Immature natural killer cell (primary cell): Measurements from ENCODE around the gene IFRD1. TPM values are rescaled to one million over a fixed set of nuclear protein-coding genes. Genes with fewer than 3 reads are reported as not detected.
"Not testable (repeated sequence)": the region's sequence is repeated elsewhere in the genome, so short reads cannot be mapped to it uniquely, and the experiment has no call there.

Experiments used
- DNase-seq, 3 donors: peaks; one replicate each; pipeline ENCODE4 v3.0.0; 2022; ENCODE audit warnings: mixed read lengths in 1 of 3
- H3K27ac Mint-ChIP-seq, 6 donors: one replicate each; pipeline ENCODE4 v1.8.0; 2020; ENCODE audit warnings: mixed read lengths in 6 of 6, mild to moderate bottlenecking in 5 of 6, inconsistent platforms in 4 of 6, moderate library complexity in 3 of 6
- H3K27me3 Mint-ChIP-seq, 3 donors: one replicate each; pipeline ENCODE4 v1.8.0; 2020 to 2021; ENCODE audit warnings: low read depth in 3 of 3, mild to moderate bottlenecking in 3 of 3, mixed read lengths in 3 of 3, moderate library complexity in 3 of 3, inconsistent platforms in 1 of 3
- H3K36me3 Mint-ChIP-seq, 3 donors: one replicate each; pipeline ENCODE4 v1.8.0; 2020; ENCODE audit warnings: mixed read lengths in 3 of 3, inconsistent platforms in 2 of 3, mild to moderate bottlenecking in 2 of 3
- H3K4me1 Mint-ChIP-seq, 2 donors: one replicate each; pipeline ENCODE4 v1.8.0; 2020; ENCODE audit warnings: inconsistent platforms in 2 of 2, mild to moderate bottlenecking in 2 of 2, mixed read lengths in 2 of 2, moderate library complexity in 1 of 2
- H3K4me3 Mint-ChIP-seq, 5 donors: one replicate each; pipeline ENCODE4 v1.8.0; 2020; ENCODE audit warnings: mild to moderate bottlenecking in 5 of 5, mixed read lengths in 5 of 5, inconsistent platforms in 3 of 5, moderate library complexity in 3 of 5
- H3K9me3 Mint-ChIP-seq, 6 donors: one replicate each; pipeline ENCODE4 v1.8.0; 2020; ENCODE audit warnings: mild to moderate bottlenecking in 6 of 6, mixed read lengths in 6 of 6, inconsistent platforms in 4 of 6, moderate library complexity in 3 of 6
- polyA plus RNA-seq, 3 donors: library from polyadenylated mRNA; unstranded; fragments of 300-500 nt; fragmentation: Illumina TruSeq; gene quantifications; one replicate each; pipeline ENCODE4 v1.2.3, GENCODE V29; 2021

IFRD1 gene
- polyA plus RNA-seq, 3 donors from 2014 or later: 18.8 to 43.7 (median 21.8) TPM

DNA sequence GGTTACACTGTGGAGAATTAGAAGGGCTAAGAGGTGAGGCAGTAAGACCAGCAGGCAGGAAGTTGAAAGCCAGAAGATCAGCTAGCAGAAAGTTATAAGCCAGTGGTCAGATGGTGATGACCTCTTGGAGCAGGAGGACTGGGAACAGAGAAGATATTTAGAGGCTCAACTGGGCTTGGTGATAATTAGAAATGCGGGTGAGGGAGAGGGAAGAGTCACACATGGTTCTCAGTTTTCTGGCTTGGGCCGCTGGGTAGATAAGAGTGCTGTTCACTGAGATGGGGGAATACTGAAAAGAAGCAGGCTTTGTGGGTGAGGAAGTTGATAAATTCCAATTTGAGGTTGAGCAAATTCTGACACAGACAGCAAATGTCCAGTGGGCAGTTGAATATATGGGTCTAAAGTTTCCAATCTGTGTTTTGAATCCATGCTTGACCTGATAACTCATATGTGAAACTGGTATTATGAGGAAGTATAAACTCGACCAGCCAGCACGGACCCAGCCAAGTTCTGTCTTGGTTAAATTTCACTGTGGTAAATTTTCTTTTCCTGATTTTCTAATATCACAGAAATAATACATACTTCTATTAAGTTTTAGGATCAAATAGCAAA lies 53.2 kb downstream of the IFRD1 start:
- H3K4me1 Mint-ChIP-seq: no peaks in the 10 kb centered on the region
- H3K36me3 Mint-ChIP-seq: no peaks in the 10 kb centered on the region
- no peaks in the 10 kb centered on the region for H3K9me3 Mint-ChIP-seq
- no peak overlapping the region for H3K4me3 Mint-ChIP-seq
- no peak for DNase-seq
- H3K27me3 Mint-ChIP-seq: peaks cover 3 to 8% (median 3%) of the 10 kb centered on the region in 3 donors
- H3K27ac Mint-ChIP-seq: no peak overlapping the region

DNA sequence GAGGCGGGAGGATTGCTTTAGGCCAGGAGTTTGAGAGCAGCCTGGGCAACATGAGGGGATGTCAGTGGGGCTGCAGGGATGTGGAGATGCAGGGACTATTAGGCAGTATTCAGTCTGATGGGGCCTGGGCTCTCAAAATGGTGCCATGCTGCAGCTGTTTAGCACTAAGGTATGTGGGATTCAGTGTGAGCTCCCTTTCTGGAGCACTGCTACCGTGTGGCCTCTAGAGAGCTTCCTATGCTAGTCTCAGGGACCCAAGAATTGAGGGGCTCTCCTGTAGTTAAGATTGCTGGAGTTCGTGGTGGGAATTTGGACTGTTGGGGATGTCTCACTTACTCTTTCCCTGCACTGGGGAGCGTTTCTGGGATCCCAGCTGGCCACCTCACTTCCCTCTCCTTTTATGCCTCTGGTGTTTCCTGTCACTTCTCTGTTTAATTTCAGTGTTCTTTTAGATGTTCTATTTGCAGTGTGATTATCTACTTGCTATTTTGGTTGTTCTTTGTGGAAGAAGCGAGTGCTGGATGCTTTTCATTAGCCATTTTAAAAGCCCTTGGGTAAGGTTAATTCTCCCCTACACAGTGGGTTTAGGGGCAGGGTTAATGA lies 53.9 kb downstream of the IFRD1 start:
- DNase-seq: no peak
- Mint-ChIP-seq H3K4me3 (no peak overlapping the region), H3K36me3 (no peaks in the 10 kb centered on the region), H3K4me1 (no peaks in the 10 kb centered on the region), H3K9me3 (no peaks in the 10 kb centered on the region), H3K27ac (no peak overlapping the region), H3K27me3 (peaks cover 1 to 8% (median 3%) of the 10 kb centered on the region in 3 donors)

DNA sequence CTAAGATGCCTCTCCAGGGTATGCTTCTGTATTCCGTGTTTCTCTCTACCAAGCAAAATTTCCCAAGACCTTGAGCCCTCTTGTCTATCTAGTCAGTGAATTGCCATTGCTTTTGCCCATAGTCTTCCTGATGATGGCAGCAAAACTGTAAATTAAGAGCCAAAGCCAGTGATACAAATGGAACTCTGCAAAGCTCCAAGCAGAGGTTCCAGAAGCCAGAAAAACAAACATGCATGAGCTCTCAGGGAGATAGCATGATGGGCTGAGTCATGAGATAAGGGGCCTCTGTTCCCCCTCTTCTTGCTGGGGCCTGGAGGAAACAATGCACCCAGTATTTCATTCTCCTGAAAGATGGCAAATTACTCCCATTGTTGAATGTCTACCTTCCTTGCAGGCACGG lies 55.2 kb downstream of the IFRD1 start:
- Mint-ChIP-seq H3K27me3 (peaks cover 0 to 8% (median 2%) of the 10 kb centered on the region in 3 donors), H3K4me1 (no peaks in the 10 kb centered on the region), H3K4me3 (no peak overlapping the region), H3K36me3 (no peaks in the 10 kb centered on the region), H3K9me3 (no peaks in the 10 kb centered on the region), H3K27ac (no peak overlapping the region)
- DNase-seq: no peak

DNA sequence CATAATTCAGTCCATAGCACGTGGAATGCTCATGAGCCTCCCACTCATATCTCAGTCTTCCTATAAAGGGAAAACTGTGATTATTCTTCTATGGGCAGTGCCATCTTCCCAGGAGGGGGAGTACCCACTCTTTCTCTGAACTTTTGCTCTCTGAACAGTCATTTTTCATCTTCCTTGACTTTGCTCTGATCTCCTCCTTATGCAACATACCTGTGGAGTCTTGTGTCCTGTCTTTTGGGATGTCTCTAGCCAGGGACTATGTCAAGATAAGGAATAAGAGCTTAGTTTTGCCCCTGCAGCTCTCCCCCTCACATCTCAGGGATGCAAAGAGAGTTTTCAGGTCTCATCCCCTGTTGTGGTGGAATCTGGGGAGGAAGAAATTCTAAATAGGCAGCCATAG lies 58.1 kb downstream of the IFRD1 start:
- Mint-ChIP-seq H3K27ac (no peak overlapping the region), H3K9me3 (no peaks in the 10 kb centered on the region), H3K27me3 (peaks cover 0 to 11% (median 0%) of the 10 kb centered on the region in 3 donors), H3K4me3 (no peak overlapping the region), H3K36me3 (no peaks in the 10 kb centered on the region), H3K4me1 (no peaks in the 10 kb centered on the region)
- DNase-seq: no peak

DNA sequence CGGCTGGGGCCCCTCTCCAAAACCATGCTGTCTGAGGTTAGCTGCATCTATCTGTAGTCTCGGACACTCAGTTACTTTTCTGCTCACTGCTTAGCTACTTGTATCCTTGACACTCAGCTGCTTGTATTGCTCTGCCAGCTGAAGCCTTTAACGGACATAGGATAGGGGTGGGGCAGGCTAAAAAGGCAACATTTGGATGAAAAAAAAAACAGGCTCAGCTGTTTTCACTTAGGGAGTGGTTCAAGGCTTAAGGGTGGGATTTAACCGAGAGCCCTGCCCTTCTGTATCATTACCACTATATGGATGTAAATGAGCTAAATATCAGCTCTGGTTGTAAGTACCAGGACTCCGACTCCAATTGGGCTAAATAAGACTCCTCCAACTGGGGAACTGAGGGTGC lies 59.1 kb downstream of the IFRD1 start:
- H3K27ac Mint-ChIP-seq: no peak overlapping the region
- no peak for DNase-seq
- no peak overlapping the region for H3K4me3 Mint-ChIP-seq
- no peaks in the 10 kb centered on the region for H3K4me1 Mint-ChIP-seq
- no peaks in the 10 kb centered on the region for H3K36me3 Mint-ChIP-seq
- peaks cover 0 to 11% (median 3%) of the 10 kb centered on the region in 3 donors for H3K27me3 Mint-ChIP-seq
- no peaks in the 10 kb centered on the region for H3K9me3 Mint-ChIP-seq

DNA sequence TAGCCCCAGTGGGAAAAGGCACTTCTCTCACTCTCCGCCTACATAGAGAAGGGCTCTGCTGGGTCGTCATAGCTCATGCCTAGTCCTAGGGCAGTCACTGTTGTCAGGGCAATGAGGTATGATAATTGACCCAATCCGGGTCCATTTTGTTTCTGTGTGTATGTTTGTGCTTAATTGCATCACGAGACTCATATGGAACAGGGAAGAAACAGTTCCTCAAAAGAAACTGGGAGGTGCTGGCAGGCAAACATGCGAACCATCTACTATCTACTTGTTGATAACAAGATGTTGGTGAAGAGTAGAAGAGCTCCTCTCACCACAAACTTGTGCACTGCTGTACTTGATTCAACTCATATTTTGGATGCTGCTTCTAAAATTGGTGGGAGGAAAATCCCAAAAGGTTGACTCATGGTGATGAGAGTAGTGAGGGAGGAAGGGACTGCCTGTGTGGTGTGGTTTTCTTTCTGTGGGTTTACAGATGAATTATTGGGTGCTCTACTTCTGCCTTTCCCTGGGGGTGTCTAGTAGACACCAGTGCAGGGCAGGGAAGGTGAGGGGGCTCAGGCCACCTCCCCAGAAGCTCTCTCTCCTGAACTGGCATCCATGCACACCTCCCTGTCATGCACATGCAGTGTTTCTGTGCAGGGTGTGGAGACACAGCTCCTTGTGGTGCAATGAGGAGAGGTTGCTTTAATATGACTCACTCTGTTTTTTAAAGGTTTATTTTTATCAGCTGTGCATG lies 59.9 kb downstream of the IFRD1 start:
- no peak overlapping the region for H3K4me3 Mint-ChIP-seq
- DNase-seq: no peak
- H3K27ac Mint-ChIP-seq: no peak overlapping the region
- H3K9me3 Mint-ChIP-seq: no peaks in the 10 kb centered on the region
- no peaks in the 10 kb centered on the region for H3K4me1 Mint-ChIP-seq
- H3K27me3 Mint-ChIP-seq: peaks cover 0 to 7% (median 3%) of the 10 kb centered on the region in 3 donors
- no peaks in the 10 kb centered on the region for H3K36me3 Mint-ChIP-seq

DNA sequence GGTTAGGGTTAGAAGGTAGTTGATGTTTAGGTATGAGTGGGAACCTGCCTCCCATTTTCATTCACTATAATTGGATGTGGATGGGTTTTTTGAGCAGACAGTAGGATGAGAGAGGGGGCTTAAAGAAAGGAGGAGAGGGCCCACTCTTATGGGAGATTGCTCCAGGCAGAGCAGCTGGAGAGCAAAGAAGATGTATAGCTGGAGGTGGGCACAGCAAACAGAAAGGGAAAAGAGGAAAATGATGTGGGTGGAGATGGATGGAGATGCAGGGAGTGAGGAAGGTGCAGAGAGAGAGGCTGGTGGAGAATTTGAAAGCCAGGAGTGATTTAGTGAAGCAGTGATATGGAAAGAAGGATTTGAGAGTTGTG lies 60.5 kb downstream of the IFRD1 start:
- no peaks in the 10 kb centered on the region for H3K36me3 Mint-ChIP-seq
- no peak for DNase-seq
- peaks cover 0 to 7% (median 3%) of the 10 kb centered on the region in 3 donors for H3K27me3 Mint-ChIP-seq
- H3K4me3 Mint-ChIP-seq: no peak overlapping the region
- H3K4me1 Mint-ChIP-seq: no peaks in the 10 kb centered on the region
- no peaks in the 10 kb centered on the region for H3K9me3 Mint-ChIP-seq
- no peak overlapping the region for H3K27ac Mint-ChIP-seq

DNA sequence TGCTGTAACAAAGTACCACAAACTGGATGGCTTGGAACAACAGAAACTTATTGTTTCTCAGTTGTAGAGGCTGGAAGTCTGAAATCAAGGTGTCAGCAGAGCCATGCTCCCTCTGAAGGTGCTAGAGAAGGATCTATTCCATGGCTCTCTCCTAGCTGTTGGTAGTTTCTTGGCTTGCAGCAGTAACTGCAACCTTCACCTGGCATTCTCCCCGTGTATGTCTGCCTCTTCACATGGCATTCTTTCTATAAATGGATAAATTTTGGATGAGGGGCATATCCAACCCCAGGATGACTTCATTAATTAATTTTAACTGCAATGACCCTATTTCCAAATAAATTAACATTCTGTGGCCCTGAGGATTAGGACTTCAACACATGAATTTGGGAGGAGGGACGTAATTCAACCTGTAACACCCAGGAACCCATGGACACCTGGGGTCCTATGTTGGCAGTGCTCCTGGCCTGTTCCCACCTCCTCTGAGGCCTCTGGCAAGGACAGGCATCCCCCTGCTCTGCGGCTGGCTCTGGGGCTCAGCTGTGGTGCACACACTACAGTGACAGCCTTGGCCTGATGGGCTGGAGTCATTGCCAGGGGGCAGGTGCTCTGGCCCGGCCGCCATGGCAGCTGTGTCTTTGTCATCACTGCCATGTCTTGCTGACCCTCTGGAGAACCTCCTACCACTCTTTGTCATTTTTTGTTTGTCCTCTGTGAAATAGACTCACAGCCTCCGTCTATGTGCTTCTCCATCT lies 61.4 kb downstream of the IFRD1 start:
- DNase-seq: no peak
- H3K4me1 Mint-ChIP-seq: no peaks in the 10 kb centered on the region
- no peak overlapping the region for H3K27ac Mint-ChIP-seq
- peaks cover 1 to 7% (median 3%) of the 10 kb centered on the region in 3 donors for H3K27me3 Mint-ChIP-seq
- H3K4me3 Mint-ChIP-seq: no peak overlapping the region
- H3K9me3 Mint-ChIP-seq: no peaks in the 10 kb centered on the region
- no peaks in the 10 kb centered on the region for H3K36me3 Mint-ChIP-seq

DNA sequence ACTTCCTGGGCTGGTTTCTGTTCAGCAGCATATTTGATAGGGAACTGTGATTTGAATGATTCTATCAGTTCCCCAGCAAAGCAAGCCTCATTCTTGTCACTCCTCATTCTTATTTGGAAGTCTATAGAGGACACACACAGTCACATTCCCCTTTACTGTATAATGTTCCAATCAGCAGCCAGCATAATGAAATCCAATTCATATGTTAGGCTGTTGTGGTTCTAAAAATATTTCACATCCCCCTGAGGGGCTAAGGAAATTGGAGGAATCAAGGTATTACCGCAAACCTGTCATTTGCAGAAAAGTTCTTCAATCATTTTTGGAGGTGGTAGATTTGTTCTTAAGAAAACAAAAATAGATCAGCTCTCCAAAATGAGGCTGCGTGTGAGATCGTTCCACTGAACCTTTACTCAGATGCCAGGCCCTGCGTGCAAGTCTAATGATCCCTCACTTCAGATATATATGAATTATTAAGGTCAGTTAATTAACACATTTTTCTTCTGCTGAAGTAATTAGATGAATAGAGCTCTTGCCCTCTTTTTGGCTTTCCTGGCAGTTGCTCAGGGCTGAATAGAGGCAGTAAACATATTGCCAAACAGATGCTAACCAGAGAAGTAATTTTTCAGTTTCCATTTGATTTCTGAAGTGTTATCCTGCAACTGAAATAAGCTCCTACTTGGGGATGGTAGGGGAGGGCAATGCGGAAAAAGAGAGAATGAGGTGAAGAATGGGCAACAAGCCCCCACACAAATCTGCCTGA lies 62.4 kb downstream of the IFRD1 start:
- Mint-ChIP-seq H3K4me1 (no peaks in the 10 kb centered on the region), H3K36me3 (no peaks in the 10 kb centered on the region), H3K9me3 (no peaks in the 10 kb centered on the region), H3K27ac (no peak overlapping the region), H3K4me3 (no peak overlapping the region), H3K27me3 (peaks cover 2 to 10% (median 3%) of the 10 kb centered on the region in 3 donors)
- DNase-seq: no peak

DNA sequence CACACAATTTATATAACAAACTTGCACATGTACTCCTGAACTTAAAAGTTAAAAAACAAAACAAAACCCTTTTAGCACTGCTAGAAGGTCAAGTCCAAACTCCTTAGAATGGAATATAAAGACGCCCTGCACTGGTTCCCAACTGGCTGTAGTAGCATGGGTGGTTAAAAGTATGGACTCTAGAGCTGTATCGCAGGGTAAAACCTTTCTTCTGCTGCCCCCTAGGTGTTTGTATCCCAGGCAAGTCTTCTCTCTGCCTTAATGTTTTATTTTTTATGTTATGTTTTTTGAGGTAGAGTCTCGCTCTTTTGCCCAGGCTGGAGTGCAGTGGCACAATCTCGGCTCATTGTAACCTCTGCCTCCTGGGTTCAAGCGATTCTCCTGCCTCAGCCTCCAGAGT lies 65.7 kb downstream of the IFRD1 start:
- Mint-ChIP-seq H3K9me3 (no peaks in the 10 kb centered on the region), H3K4me1 (no peaks in the 10 kb centered on the region), H3K4me3 (no peak overlapping the region), H3K27ac (no peak overlapping the region), H3K36me3 (no peaks in the 10 kb centered on the region), H3K27me3 (peaks cover 2 to 13% (median 3%) of the 10 kb centered on the region in 3 donors)
- no peak for DNase-seq

DNA sequence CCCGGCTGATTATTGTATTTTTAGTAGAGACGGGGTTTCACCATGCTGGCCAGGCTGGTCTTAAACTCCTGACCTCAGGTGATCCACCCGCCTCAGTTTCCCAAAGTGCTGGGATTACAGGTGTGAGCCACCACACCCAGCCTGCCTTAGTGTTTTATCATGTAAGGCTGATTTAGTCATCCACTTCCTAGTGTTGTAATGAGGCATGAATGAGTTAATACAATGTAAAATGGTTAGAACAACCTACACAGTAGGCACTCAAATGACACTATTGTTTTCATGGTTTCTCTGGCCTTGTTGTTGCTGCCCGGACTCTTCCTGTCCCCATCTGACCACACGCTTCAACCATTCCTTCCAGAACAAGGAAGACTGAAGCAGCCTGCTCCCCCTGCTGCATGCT lies 66.2 kb downstream of the IFRD1 start:
- DNase-seq, H3K9me3 Mint-ChIP-seq, H3K36me3 Mint-ChIP-seq, H3K27ac Mint-ChIP-seq, H3K4me3 Mint-ChIP-seq, H3K4me1 Mint-ChIP-seq: not testable (repeated sequence)
- H3K27me3 Mint-ChIP-seq: peaks cover 2 to 13% (median 3%) of the 10 kb centered on the region in 3 donors

DNA sequence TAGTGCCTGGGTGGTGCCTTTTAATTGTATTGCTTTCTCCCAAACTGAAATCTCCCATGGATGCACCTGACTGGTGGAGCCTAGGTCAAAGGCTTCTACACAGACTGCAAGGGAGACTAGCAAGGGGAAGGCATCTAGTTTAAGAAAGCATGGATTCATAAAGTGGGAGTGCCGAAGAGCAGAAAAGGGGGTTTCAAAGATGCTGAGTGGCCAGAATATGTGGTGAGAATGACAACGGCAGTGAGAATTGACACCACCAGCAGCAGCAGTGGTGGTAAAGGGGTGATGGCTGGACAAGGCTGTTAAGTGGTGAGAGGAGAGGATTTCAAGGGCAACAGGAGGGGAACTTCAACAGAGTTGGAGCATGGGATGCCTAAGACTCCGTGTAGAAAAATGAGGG lies 67.2 kb downstream of the IFRD1 start:
- no peak for DNase-seq
- Mint-ChIP-seq H3K4me1 (no peaks in the 10 kb centered on the region), H3K36me3 (no peaks in the 10 kb centered on the region), H3K27ac (no peak overlapping the region), H3K9me3 (peaks cover 0 to 1% (median 0%) of the 10 kb centered on the region in 6 donors), H3K4me3 (no peak overlapping the region), H3K27me3 (peaks cover 2 to 13% (median 3%) of the 10 kb centered on the region in 3 donors)

DNA sequence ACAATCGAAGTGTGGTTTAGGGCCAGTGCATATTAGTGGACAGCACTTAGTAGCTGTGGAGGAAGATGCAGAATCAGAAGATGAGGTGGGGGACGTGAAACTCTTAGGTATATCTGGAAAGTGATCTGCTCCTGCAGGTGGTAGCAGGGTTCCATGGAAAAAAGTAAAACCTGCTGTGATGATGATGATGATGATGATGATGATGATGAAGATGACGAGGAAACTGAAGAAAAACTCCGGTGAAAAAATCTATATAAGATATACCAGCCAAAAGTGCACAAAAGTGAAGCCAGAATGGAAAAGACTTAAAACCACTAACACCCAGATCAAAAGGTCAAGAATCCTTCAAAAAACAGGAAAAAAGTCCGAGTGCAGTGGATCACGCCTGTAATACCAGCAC lies 70.5 kb downstream of the IFRD1 start:
- Mint-ChIP-seq H3K27me3 (peaks cover 0 to 9% (median 2%) of the 10 kb centered on the region in 3 donors), H3K9me3 (peaks cover 0 to 1% (median 0%) of the 10 kb centered on the region in 6 donors), H3K36me3 (no peaks in the 10 kb centered on the region), H3K4me1 (no peaks in the 10 kb centered on the region), H3K27ac (no peak overlapping the region), H3K4me3 (no peak overlapping the region)
- no peak for DNase-seq
